ENCODE data around the gene SEL1L3. TPM values are rescaled to one million over a fixed set of nuclear protein-coding genes. Genes with fewer than 3 reads are reported as not detected.

The SEL1L3 gene
- total and polyA plus RNA-seq, 9 of the 15 experiments (the other 6 are each of a cell fraction or from before 2014, with no cell fraction given) = 10.0 to 44.3 (median 21.6) TPM

DNA sequence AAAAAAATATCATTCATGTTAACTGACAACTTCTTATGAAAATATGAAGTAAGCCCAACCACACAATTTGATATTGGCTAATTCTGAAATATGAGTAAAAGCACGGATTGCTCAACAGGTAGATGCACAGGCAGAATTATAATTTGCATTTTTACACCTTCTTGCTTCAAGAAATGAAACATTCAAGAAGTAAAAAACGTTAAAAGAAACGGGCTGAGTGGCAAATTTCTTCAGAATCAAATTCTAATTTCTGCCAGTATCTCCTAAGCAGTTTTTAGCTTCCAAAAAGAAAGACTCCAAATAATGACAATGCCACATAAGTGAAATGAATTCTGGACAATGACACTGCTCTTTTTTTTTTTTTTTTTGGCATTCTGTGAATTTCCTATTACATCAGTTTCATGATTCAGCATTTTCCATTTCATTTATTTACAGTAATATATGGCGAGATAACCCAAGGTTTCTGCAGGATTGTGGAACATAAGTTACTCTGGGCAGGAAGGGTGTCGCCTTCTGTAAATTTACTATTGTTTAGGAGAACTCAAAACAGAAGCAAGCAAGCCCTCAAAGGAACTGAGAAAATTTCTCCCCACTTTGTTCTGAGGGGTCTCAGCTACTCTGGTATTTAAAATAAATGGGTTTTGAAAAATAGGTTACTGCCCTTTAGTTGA, 1.4 kb downstream of the SEL1L3 start (continued):
- TF ChIP-seq, protein P1, sequence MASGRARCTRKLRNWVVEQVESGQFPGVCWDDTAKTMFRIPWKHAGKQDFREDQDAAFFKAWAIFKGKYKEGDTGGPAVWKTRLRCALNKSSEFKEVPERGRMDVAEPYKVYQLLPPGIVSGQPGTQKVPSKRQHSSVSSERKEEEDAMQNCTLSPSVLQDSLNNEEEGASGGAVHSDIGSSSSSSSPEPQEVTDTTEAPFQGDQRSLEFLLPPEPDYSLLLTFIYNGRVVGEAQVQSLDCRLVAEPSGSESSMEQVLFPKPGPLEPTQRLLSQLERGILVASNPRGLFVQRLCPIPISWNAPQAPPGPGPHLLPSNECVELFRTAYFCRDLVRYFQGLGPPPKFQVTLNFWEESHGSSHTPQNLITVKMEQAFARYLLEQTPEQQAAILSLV (tag; IDR thresholded peaks at IDR 0.05) = no peak
- TF ChIP-seq NFRKB (IDR thresholded peaks at IDR 0.05; ENCODE audit: low read depth) (0 out of 2 replicates have a peak, but pooled peaks have one; percentile 20), ELF2 (CRISPR knock-in tag; IDR thresholded peaks at IDR 0.05) (no peak), CBFA2T3 (IDR thresholded peaks at IDR 0.05) (peak; percentile 27), ELK3 (CRISPR knock-in tag; IDR thresholded peaks at IDR 0.05) (no peak), HSF4 (CRISPR knock-in tag; IDR thresholded peaks at IDR 0.05; ENCODE audit: borderline replicate concordance) (no peak), HNRNPLL (IDR thresholded peaks at IDR 0.05; ENCODE audit: low read depth, low read length, poor library complexity, severe bottlenecking) (no peak), SRSF1 (IDR thresholded peaks at IDR 0.05; ENCODE audit: low read depth, low read length) (no peak), KDM2B (CRISPR knock-in tag; IDR thresholded peaks at IDR 0.05) (no peak), SMARCA5 (IDR thresholded peaks at IDR 0.05) (no peak), ZBTB11 (CRISPR knock-in tag; IDR thresholded peaks at IDR 0.05) (0 out of 6 replicates have a peak, but pooled peaks of 1 of the 3 experiments have one; percentile 18), PTRF (tag; IDR thresholded peaks at IDR 0.05) (no peak), CHAMP1 (IDR thresholded peaks at IDR 0.05) (0 out of 2 replicates have a peak, but pooled peaks have one; percentile 10), ZNF668 (CRISPR knock-in tag; IDR thresholded peaks at IDR 0.05) (no peak), C11orf30 (IDR thresholded peaks at IDR 0.05; ENCODE audit: low read depth) (peak; percentile 100), RNF2 (IDR thresholded peaks at IDR 0.05) (no peak), HNRNPK (IDR thresholded peaks at IDR 0.05; ENCODE audit: low read depth, low read length, poor library complexity, severe bottlenecking) (no peak), SMARCB1 (IDR thresholded peaks at IDR 0.05; ENCODE audit: insufficient read length, low read depth) (no peak), ARNT (IDR thresholded peaks at IDR 0.05) (peak in 1 of 2 experiments; percentile 37; a peak in 1 of 4 replicates)
- TF ChIP-seq, protein P2, sequence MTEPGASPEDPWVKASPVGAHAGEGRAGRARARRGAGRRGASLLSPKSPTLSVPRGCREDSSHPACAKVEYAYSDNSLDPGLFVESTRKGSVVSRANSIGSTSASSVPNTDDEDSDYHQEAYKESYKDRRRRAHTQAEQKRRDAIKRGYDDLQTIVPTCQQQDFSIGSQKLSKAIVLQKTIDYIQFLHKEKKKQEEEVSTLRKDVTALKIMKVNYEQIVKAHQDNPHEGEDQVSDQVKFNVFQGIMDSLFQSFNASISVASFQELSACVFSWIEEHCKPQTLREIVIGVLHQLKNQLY (CRISPR knock-in tag; conservative IDR thresholded peaks at IDR 0.05) = no peak
